ENCODE results near the gene ZNF23.

Gene ZNF23

GRCh38 chr16:71464231-71464630, 2.2 kb upstream of the ZNF23 start:
- no peak for DNase-seq

- no peak for DNase-seq
Measured at GRCh38 chr16:71460941-71461340, 1.1 kb downstream of the ZNF23 start.

DNA sequence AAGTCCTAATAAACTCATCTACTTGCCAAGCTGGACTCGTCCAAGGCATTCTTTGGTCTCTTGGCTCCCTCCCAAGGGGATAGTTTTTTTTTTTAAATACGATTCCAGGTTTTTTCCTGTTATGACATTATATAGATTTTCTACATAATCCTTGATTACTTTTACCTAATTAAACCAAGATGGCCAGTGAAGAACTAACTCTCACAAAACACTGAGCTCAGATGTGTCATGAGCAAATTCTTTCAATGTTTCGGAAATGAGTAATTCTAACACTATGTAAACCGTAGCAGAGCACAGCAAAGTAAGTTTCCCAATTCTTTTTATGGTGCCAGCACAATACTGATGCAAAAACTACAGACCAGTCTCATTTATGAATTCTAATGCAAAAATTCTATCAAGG, 1.8 kb downstream of the ZNF23 start:
- no peak for DNase-seq

GRCh38 chr16:71459510-71459909, 2.5 kb downstream of the ZNF23 start:
- DNase-seq = no peak

DNA sequence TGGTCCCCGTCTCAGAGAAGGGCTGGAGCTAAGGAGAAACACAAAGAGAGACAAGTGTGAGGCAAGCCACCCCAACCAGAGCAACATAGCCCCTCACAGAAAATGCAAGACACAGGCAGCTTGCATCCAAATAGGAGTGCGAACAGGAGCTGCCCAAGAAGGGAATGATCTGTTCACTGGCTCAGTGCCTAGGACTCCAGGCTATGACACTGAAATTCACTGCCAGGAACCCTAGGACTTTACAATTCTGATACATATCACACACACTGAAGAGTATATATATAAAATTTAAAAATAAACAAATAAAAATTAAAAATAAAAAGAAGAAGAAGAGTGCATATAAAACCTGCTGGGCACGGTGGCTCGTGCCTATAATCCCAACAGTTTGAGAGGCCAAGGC, 5.2 kb downstream of the ZNF23 start:
- no peak for DNase-seq

GRCh38 chr16:71453036-71453435, 9.0 kb downstream of the ZNF23 start:
- no peak for DNase-seq

- no peak for DNase-seq
Measured at GRCh38 chr16:71449020-71449419, 13.0 kb downstream of the ZNF23 start.

DNA sequence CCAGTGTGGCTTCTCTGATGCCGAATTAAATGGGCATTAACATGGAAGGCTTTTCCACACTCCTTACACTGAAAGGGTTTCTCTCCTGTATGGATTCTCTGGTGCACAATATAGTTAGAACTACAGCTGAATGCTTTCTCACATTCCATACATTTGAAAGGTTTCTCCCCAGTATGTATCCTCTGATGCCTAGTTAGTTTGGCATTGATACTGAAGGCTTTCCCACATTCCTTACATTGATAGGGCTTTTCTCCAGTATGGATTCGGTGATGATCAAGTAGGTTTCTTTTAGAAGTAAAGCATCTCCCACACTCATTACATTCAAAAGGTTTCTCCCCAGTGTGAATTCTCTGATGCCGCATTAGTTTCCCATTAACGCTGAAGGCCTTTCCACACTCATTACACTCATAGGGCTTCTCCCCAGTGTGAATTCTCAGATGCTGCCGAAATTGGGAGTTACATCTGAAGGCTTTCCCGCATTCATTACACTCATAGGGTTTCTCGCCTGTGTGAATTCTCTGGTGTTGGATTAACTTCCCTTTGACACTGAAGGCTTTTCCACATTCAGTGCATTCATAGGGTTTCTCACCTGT, 13.7 kb downstream of the ZNF23 start:
- no peak for DNase-seq

GRCh38 chr16:71443714-71444113, 18.3 kb downstream of the ZNF23 start:
- no peak for DNase-seq

DNA sequence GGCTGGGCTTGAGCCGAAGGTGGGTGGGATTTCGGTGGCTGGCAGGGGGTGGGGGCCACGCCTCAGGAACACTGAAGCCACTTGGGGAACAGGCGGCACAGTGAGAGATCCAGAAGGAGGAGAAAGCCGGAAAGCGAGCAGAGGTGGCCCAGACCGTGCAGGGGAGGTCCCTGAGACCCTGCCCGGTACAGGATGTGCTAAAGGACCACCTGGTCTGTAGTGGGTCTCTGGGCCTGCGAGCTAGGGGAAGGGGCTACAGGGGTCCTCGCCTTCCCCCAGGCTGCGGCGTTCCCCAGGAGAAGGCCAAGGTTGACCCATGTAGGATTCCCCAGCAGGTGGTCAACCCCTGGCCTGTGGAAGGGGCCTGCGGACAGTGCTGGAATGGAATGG, 20.0 kb downstream of the ZNF23 start, which contains the start of gene TLE7:
TSS of gene TLE7 (minus strand) at position 4 of the 390 bp plus-strand sequence. CDS start 8,730 bp downstream, outside the sequence.
- DNase-seq = no peak

GRCh38 chr16:71441348-71442050, 20.5 kb downstream of the ZNF23 start:
- no peak for DNase-seq

DNA sequence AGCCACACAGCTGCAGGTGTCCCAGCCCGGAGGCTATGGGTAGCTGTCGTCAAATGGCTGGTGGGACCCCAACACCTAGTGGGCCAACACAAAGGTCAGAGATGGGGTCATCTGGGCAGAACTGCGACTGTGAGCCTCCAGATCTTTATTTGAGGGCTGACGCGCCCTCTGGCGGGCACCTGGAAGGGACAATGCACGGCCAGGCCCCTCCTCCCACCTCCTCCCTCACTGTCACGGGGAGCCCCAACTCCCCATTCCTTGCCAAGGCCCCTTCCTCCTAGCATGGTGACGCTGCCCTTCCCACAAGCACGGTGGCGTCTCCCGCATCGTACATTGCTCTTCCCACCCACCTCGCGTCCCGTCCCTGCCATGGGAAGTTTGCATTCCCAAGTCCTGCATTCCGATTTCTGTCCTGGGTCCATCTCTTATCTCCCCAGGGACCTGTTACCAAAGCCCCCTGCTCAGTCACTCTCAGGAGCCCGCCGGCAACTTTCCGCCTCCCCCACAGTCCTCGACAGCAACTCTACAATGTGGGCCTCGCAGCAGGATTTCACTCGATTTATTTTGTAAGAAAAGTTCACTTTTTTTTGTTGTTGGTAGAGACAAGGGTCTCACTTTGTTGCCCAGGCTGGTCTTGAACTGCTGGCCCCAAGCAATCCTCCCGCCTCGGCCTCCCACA, 21.2 kb downstream of the ZNF23 start:
- DNase-seq = no peak

- no peak for DNase-seq
Measured at GRCh38 chr16:71439523-71439922, 22.5 kb downstream of the ZNF23 start.

DNA sequence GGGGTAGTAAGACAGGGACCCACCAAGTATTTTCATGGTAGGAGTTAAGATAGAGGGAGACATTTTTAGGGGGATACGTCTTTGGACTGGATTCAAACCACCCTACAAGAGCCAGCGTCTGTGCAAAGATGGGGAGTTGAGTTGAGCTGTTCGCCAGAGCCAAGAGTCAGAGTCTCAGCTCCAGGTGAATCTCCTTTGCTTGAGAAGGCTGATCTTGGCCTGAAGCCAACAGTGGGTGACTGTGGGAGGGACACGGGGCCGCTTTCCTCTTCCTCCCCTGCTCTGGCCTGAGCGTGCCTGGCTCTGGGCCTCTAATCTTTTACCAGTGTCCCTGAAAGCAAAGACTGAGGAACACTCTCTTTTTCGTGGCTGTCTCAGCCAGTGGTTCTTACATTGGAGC, 25.6 kb downstream of the ZNF23 start:
- DNase-seq = no peak

GRCh38 chr16:71432906-71433305, 29.1 kb downstream of the ZNF23 start:
- no peak for DNase-seq

DNA sequence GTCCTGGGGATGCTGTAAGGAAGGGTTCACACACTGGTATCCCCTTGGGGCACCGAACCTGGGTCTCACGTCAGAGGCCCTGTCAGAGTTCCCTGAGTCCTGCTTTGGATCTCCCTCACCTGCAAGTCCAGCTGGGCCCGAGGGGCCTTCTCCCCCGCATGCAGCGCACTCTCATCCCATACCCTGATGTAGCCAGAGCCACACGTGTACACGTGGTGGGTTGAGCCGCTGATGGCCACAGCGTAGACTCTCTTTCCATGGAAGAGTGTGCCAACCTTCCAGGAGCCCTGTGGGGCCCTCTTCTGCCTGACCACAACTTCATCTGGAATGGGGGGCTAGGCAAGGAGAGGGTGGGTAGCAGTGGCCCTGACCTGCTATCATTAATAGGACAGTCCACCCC, 30.1 kb downstream of the ZNF23 start:
- DNase-seq = no peak

- no peak for DNase-seq
Measured at GRCh38 chr16:71431176-71431575, 30.9 kb downstream of the ZNF23 start.

DNA sequence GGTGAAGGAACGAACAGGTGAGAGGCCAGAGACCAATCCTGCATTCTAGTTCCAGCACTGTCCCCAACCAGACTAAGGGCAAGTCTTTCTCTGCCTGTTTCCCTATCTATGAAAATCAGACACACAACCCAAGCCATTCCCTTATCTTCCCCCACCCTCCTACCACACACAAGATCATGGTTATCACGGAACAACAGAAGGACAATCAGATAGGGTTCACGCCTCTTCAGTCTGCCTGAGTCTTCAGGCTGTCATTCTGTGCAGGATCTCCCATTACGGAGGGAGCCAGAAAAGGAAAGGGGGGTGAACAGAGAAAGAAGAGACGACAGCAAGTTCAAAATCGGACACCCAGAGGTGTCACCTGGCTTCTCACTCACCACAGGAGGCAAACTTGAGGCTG, 31.3 kb downstream of the ZNF23 start:
- no peak for DNase-seq

DNA sequence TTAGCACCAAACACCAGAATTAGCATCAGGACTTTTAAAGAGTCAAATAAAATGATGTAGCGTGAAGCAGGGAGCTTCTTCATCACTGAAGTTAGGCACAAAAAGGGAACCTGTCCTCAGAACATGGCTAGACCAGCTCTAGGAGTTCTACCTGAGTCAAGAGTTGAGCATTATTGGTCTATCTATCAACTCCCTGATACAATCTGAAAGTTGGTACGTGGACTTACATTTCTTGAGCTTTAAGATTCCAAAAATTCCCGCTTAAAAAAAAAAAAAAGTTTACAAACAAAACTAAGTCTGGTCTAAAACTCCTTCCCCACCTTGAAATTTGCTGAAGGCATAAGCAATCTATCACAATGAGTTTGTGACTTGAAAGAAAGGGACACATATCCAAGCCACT, 32.5 kb downstream of the ZNF23 start:
- DNase-seq = no peak

GRCh38 chr16:71428883-71429282, 33.2 kb downstream of the ZNF23 start:
- DNase-seq = no peak

DNA sequence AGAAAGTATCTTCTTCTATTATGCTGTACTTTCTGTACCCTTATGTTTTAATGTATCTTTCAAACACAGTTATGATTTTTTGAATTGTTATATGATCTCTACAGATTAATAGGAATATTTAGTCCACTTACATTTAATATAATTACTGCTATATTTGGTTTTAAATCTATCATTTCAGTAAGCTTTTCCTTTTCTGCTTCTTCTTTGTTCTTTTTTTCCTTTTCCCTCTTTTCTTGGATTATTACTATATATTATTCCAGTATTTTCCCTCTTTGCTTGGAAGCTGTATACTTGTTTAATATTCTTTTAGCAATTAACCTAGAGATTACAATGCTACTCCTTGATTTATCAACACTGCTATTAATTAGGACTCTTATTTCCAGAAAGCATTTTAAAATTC, 33.7 kb downstream of the ZNF23 start:
- no peak for DNase-seq

- DNase-seq = no peak
Measured at GRCh38 chr16:71426880-71427615, 35.0 kb downstream of the ZNF23 start.

- DNase-seq = no peak
Measured at GRCh38 chr16:71426069-71426879, 35.8 kb downstream of the ZNF23 start.
